Measurements from ENCODE around the gene RAB10. TPM values are rescaled to one million over a fixed set of nuclear protein-coding genes. Genes with fewer than 3 reads are reported as not detected.

The RAB10 gene
- total RNA-seq, 3 donors from 2014 or later (not counting 1 experiment from before 2014, with no cell fraction given): 35.8 to 44.2 (median 39.5) TPM

- H3K4me3 ChIP-seq (ENCODE audit: low read length): no peak overlapping the region
- peaks cover 16% of the 10 kb centered on the region for H3K4me1 ChIP-seq (ENCODE audit: control insufficient read depth, insufficient read depth, low read length)
- Mint-ChIP-seq H3K4me1 (peaks cover 6 to 14% of the 10 kb centered on the region in 2 donors), H3K4me3 (peak overlapping the region; percentile 82), H3K9me3 (no peaks in the 10 kb centered on the region), H3K27ac (peak overlapping the region in 1 of 2 donors; percentile 75), H3K36me3 (peaks cover 1% of the 10 kb centered on the region), H3K27me3 (ENCODE audit: low read depth in 2 of 2) (peaks cover 3 to 4% of the 10 kb centered on the region in 2 donors)
- H3K36me3 ChIP-seq (ENCODE audit: control insufficient read depth, insufficient read depth, low read length): peaks cover 9% of the 10 kb centered on the region
- H3K9me3 ChIP-seq (ENCODE audit: control insufficient read depth, insufficient read depth, low read length): no peaks in the 10 kb centered on the region
- intact Hi-C loops (cut with micrococcal nuclease): loop anchor here (2.0 to 10.0 kb wide), 2 partner anchors 97 to 311 kb away; partner anchors contain the start of gene ASXL2
- no peaks in the 10 kb centered on the region for H3K27me3 ChIP-seq (ENCODE audit: control insufficient read depth, insufficient read depth, low read length)
- WGBS (ENCODE audit: insufficient coverage): 96% methylated on average over 16 of the region's 16 CpGs
- ATAC-seq: no peak
- no peak overlapping the region for H3K27ac ChIP-seq (ENCODE audit: low read length)
- TF ChIP-seq, protein P1, sequence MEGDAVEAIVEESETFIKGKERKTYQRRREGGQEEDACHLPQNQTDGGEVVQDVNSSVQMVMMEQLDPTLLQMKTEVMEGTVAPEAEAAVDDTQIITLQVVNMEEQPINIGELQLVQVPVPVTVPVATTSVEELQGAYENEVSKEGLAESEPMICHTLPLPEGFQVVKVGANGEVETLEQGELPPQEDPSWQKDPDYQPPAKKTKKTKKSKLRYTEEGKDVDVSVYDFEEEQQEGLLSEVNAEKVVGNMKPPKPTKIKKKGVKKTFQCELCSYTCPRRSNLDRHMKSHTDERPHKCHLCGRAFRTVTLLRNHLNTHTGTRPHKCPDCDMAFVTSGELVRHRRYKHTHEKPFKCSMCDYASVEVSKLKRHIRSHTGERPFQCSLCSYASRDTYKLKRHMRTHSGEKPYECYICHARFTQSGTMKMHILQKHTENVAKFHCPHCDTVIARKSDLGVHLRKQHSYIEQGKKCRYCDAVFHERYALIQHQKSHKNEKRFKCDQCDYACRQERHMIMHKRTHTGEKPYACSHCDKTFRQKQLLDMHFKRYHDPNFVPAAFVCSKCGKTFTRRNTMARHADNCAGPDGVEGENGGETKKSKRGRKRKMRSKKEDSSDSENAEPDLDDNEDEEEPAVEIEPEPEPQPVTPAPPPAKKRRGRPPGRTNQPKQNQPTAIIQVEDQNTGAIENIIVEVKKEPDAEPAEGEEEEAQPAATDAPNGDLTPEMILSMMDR (IDR thresholded peaks at IDR 0.05): no peak
- DNase-seq: no peak
These were observed 152.3 kb downstream of the RAB10 start for GRCh38 chr2:26185954-26186770.

Other genes with a start within 250 kb of the RAB10 start
- 10 to 100 TPM; 27.7 to 32.6 (median 27.8) TPM for gene ASXL2, start 155.6 kb upstream of the RAB10 start, total RNA-seq
- gene KIF3C, start 51.6 kb upstream of the RAB10 start, total RNA-seq: 1 to 10 TPM; 4.4 to 6.8 (median 5.1) TPM
- 1 to 10 TPM; 7.1 to 9.2 (median 7.2) TPM for gene GAREM2, start 139.0 kb downstream of the RAB10 start, total RNA-seq
- gene HADHA, start 210.5 kb downstream of the RAB10 start, total RNA-seq: 10 to 100 TPM; 66.6 to 76.1 (median 68.9) TPM
- gene HADHB, start 210.9 kb downstream of the RAB10 start, total RNA-seq: 10 to 100 TPM; 43.1 to 58.8 (median 53.0) TPM

Data from natural killer cell (primary cell).